WERI-Rb-1 (cell line): ENCODE results near the gene BAAT.
A peak's percentile ranks its signal among the peaks of the same experiment; 100 is the strongest.

Experiments
- DNase-seq: peaks from one replicate; pipeline ENCODE4 v3.0.0-alpha.2; 2020
- H3K27ac ChIP-seq: fragments of 250-450 bp; sonication (Bioruptor Pico); 2 replicates; pipeline ENCODE4 v1.5.1; 2020; ENCODE audit warnings: mild to moderate bottlenecking, moderate library complexity
- H3K27me3 ChIP-seq: fragments of 250-450 bp; sonication (Bioruptor Pico); 2 replicates; pipeline ENCODE4 v1.5.1; 2021; ENCODE audit warnings: mild to moderate bottlenecking, low read depth, moderate library complexity; ENCODE audit not compliant: insufficient read depth, severe bottlenecking
- H3K36me3 ChIP-seq: fragments of 250-450 bp; sonication (Bioruptor Pico); 2 replicates; pipeline ENCODE4 v1.5.1; 2020; ENCODE audit warnings: mild to moderate bottlenecking, moderate library complexity
- H3K4me3 ChIP-seq: 2 replicates; pipeline ENCODE4 v1.5.1; 2011; ENCODE audit warnings: low read depth, mild to moderate bottlenecking, control low read depth, low read length
- H3K9me3 ChIP-seq: fragments of 250-450 bp; sonication (Bioruptor Pico); 2 replicates; pipeline ENCODE4 v1.5.1; 2021; ENCODE audit warnings: mild to moderate bottlenecking, moderate library complexity; ENCODE audit not compliant: severe bottlenecking
- CTCF ChIP-seq: IDR thresholded peaks from 2 replicates; pipeline ENCODE4 v1.5.1; 2011; ENCODE audit warnings: low read depth, mild to moderate bottlenecking, control low read depth, inconsistent platforms, low read length

The BAAT gene

GRCh38 chr9:101397746-101398067, 12.9 kb upstream of the BAAT start:
- Histone ChIP-seq H3K9me3 (no peaks in the 10 kb centered on the region), H3K27ac (peak overlapping the region; percentile 85), H3K27me3 (no peaks in the 10 kb centered on the region), H3K36me3 (peaks cover 60% of the 10 kb centered on the region), H3K4me3 (peak overlapping the region; percentile 78)
- no peak for TF ChIP-seq CTCF
- no peak for DNase-seq

- Histone ChIP-seq H3K27me3 (no peaks in the 10 kb centered on the region), H3K9me3 (no peaks in the 10 kb centered on the region), H3K36me3 (peaks cover 44% of the 10 kb centered on the region), H3K27ac (no peak overlapping the region), H3K4me3 (no peak overlapping the region)
- DNase-seq: no peak
- no peak for TF ChIP-seq CTCF
These were observed 9.9 kb upstream of the BAAT start for GRCh38 chr9:101394687-101395086.

- H3K36me3 ChIP-seq: peaks cover 55% of the 10 kb centered on the region
These were observed 8.3 kb upstream of the BAAT start for GRCh38 chr9:101393135-101393534.

GRCh38 chr9:101388507-101388993, 3.7 kb upstream of the BAAT start:
- peak; percentile 65 for TF ChIP-seq CTCF
- Histone ChIP-seq H3K4me3 (no peak overlapping the region), H3K9me3 (peaks cover 4% of the 10 kb centered on the region), H3K36me3 (peaks cover 34% of the 10 kb centered on the region), H3K27ac (no peak overlapping the region), H3K27me3 (no peaks in the 10 kb centered on the region)
- DNase-seq: no peak

More at GRCh38 chr9:101393135-101393534, 8.3 kb upstream of the BAAT start:
- no peak overlapping the region for H3K4me3 ChIP-seq
- no peak for DNase-seq
- TF ChIP-seq CTCF: no peak
- H3K27ac ChIP-seq: no peak overlapping the region
- no peaks in the 10 kb centered on the region for H3K27me3 ChIP-seq
- no peaks in the 10 kb centered on the region for H3K9me3 ChIP-seq

- no peaks in the 10 kb centered on the region for H3K27me3 ChIP-seq
- peak; percentile 72 for TF ChIP-seq CTCF
- DNase-seq: peak; percentile 36
- peaks cover 4% of the 10 kb centered on the region for H3K9me3 ChIP-seq
- no peak overlapping the region for H3K4me3 ChIP-seq
- H3K27ac ChIP-seq: no peak overlapping the region
- H3K36me3 ChIP-seq: peaks cover 34% of the 10 kb centered on the region
These were observed 3.2 kb upstream of the BAAT start for GRCh38 chr9:101387871-101388506.

- Histone ChIP-seq H3K9me3 (peaks cover 4% of the 10 kb centered on the region), H3K4me3 (no peak overlapping the region), H3K36me3 (peaks cover 9% of the 10 kb centered on the region; the same call in 1 of the 2 replicates), H3K27ac (no peak overlapping the region), H3K27me3 (no peaks in the 10 kb centered on the region)
- no peak for DNase-seq
- no peak for TF ChIP-seq CTCF
These were observed 1.4 kb downstream of the BAAT start for GRCh38 chr9:101383361-101383760.
